PFSK-1 (cell line): ENCODE results near the gene SF3A1. TPM values are rescaled to one million over a fixed set of nuclear protein-coding genes. Genes with fewer than 3 reads are reported as not detected.

ENCODE experiments used
- FOXP2 ChIP-seq: optimal IDR thresholded peaks from 2 replicates; pipeline ENCODE3; 2011; ENCODE audit warnings: borderline replicate concordance, control low read depth, inconsistent platforms; ENCODE audit not compliant: insufficient read depth; ENCODE audit errors: extremely low read length, extremely low read depth
- POLR2AphosphoS5 ChIP-seq: IDR thresholded peaks from 2 replicates; pipeline ENCODE4 v1.6.1; 2012; ENCODE audit warnings: low read depth, mild to moderate bottlenecking, control low read depth, low read length, moderate library complexity
- SIN3A ChIP-seq: IDR thresholded peaks from 2 replicates; pipeline ENCODE4 v1.6.1; 2012; ENCODE audit warnings: mild to moderate bottlenecking, low read length, moderate library complexity, borderline replicate concordance; ENCODE audit not compliant: insufficient read depth
- TAF1 ChIP-seq: IDR thresholded peaks from 2 replicates; pipeline ENCODE4 v1.6.1; 2012; ENCODE audit warnings: low read length, control low read depth, borderline replicate concordance; ENCODE audit not compliant: insufficient read depth
- polyA plus RNA-seq: library from polyadenylated mRNA; unstranded; fragments of >200 nt; gene quantifications from one replicate; pipeline ENCODE4 v1.2.1, GENCODE V29; 2012; ENCODE audit warnings: low read depth, missing spikeins; ENCODE audit not compliant: insufficient read length
- TF ChIP-seq, protein P1 (sequence below), 2 experiments: IDR thresholded peaks; 2 replicates each; pipeline versions ENCODE4 v1.6.1 to v1.8.0; 2011 to 2012; ENCODE audit warnings: low read depth in 2 of 2, low read length in 2 of 2, control low read depth in 1 of 2, inconsistent platforms in 1 of 2, mild to moderate bottlenecking in 1 of 2, moderate library complexity in 1 of 2; ENCODE audit not compliant: insufficient read depth in 1 of 2

The SF3A1 gene, protein sequence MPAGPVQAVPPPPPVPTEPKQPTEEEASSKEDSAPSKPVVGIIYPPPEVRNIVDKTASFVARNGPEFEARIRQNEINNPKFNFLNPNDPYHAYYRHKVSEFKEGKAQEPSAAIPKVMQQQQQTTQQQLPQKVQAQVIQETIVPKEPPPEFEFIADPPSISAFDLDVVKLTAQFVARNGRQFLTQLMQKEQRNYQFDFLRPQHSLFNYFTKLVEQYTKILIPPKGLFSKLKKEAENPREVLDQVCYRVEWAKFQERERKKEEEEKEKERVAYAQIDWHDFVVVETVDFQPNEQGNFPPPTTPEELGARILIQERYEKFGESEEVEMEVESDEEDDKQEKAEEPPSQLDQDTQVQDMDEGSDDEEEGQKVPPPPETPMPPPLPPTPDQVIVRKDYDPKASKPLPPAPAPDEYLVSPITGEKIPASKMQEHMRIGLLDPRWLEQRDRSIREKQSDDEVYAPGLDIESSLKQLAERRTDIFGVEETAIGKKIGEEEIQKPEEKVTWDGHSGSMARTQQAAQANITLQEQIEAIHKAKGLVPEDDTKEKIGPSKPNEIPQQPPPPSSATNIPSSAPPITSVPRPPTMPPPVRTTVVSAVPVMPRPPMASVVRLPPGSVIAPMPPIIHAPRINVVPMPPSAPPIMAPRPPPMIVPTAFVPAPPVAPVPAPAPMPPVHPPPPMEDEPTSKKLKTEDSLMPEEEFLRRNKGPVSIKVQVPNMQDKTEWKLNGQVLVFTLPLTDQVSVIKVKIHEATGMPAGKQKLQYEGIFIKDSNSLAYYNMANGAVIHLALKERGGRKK
- 234 TPM for polyA plus RNA-seq

DNA sequence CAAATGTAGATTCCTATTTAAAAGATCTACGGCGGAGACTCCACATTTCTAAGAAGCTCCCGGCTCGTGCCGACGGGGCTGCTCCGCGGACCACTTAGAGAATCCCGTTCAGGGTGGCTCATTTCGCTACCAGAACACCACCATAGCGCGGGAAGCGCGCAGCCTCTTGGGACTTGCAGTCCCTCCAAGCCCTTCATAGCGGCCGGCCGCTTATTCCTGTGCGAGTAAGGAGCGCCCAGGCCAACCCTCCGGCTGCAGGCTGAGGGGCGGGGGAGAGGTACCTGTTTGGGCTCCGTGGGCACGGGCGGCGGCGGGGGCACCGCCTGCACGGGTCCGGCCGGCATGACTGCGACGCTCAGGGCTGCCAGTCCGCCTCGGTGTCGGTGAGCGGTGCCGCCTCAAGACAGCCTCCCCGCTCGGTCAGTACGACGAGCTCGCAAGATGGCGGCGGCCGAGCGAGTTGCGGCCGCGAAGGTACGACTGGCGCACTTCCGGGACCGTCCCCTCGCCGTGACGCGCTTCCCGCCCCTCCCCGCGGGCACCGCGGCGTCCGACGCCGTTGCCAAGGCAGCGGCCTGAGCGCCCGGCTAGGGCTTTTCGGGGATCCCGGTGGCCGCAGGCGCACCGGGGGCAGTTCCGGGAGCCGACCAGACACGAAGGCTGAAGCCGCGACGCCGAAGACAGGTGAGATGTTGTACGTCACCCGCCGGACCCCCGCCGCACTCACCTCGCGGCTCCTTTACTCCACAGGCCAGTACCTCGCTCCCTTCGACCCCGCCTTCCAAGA is at the start of gene SF3A1, which contains the start of gene CCDC157:
Gene SF3A1, minus strand, starts transcription at position 446 of the 787 bp plus-strand sequence. Its CDS starts 102 bp downstream, at position 344.
Gene CCDC157, plus strand, starts transcription at position 559 of the 787 bp plus-strand sequence. CDS start 8,994 bp downstream, outside the sequence.
- TF ChIP-seq POLR2AphosphoS5 (peak; percentile 79), SIN3A (peak; percentile 75; the same call in 1 of the 2 replicates), TAF1 (peak; percentile 68; the same call in 1 of the 2 replicates), FOXP2 (peak; percentile 94)
- TF ChIP-seq, protein P1, sequence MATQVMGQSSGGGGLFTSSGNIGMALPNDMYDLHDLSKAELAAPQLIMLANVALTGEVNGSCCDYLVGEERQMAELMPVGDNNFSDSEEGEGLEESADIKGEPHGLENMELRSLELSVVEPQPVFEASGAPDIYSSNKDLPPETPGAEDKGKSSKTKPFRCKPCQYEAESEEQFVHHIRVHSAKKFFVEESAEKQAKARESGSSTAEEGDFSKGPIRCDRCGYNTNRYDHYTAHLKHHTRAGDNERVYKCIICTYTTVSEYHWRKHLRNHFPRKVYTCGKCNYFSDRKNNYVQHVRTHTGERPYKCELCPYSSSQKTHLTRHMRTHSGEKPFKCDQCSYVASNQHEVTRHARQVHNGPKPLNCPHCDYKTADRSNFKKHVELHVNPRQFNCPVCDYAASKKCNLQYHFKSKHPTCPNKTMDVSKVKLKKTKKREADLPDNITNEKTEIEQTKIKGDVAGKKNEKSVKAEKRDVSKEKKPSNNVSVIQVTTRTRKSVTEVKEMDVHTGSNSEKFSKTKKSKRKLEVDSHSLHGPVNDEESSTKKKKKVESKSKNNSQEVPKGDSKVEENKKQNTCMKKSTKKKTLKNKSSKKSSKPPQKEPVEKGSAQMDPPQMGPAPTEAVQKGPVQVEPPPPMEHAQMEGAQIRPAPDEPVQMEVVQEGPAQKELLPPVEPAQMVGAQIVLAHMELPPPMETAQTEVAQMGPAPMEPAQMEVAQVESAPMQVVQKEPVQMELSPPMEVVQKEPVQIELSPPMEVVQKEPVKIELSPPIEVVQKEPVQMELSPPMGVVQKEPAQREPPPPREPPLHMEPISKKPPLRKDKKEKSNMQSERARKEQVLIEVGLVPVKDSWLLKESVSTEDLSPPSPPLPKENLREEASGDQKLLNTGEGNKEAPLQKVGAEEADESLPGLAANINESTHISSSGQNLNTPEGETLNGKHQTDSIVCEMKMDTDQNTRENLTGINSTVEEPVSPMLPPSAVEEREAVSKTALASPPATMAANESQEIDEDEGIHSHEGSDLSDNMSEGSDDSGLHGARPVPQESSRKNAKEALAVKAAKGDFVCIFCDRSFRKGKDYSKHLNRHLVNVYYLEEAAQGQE (IDR thresholded peaks at IDR 0.05; ENCODE audit: insufficient read depth in 1 of 2, low read depth in 2 of 2, low read length in 2 of 2): no peak

DNA sequence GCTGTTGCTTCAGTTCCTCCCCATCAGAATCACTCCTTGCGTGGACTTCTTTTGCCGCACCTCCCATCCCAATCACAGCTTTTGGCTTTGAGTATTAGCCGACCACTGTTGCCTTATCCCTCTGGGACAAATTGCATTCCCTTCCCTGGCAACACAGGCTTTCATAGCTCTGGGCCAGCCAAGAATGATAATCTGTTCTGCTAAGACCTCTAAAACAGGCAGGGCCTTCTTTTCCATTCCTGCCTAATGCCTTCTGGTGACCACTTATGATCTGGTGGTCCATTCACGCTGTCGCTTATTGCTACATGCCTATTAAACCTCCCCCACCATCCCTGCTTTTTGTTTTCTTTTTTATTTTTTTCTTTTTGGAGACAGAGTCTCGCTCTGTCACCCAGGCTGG is 49.7 kb upstream of the SF3A1 start:
- TF ChIP-seq TAF1: no peak

DNA sequence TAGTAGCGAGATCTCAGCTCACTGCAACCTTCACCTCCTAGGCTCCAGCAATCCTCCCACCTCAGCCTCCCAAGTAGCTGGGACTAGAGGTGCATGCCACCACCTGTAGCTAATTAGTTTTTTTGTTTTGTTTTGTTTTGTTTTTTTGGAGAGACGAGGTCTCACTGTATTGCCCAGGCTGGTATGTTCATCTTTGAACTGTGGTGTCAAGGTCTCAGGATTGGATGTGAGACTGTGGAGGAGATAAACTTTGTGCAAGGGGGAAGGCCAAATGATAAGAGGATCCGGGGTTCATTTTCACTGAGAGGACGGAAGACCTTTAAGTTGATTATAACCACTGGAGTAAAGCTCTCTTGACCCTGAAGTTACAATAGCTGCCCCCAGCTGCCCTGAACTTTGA is 49.0 kb upstream of the SF3A1 start:
- TF ChIP-seq, protein P1 (IDR thresholded peaks at IDR 0.05; ENCODE audit: insufficient read depth in 1 of 2, low read depth in 2 of 2, low read length in 2 of 2): no peak
- no peak for TF ChIP-seq FOXP2
- TF ChIP-seq POLR2AphosphoS5: no peak
- no peak for TF ChIP-seq TAF1
- no peak for TF ChIP-seq SIN3A

DNA sequence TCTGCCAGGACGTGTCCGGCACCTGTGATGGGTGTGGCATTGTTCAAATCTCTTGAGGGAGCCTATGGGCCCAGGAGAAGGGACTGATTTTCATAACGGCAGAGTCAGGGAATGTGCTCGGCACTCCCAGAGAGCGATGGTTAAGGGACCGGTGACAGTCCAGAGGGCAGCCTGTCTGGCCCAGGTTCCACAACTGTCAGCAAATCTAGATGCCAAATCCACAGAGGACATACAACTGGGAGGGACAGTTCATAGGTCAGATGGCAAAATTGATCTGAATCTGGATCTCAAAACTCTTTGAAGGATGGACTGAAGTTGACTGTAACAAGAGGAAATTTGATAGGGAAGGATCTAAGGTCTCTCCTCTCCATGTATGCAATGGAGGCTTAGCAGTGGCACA is 47.6 kb upstream of the SF3A1 start:
- TF ChIP-seq TAF1 (no peak), POLR2AphosphoS5 (no peak), SIN3A (no peak), FOXP2 (no peak)
- TF ChIP-seq, protein P1 (IDR thresholded peaks at IDR 0.05; ENCODE audit: insufficient read depth in 1 of 2, low read depth in 2 of 2, low read length in 2 of 2): no peak

DNA sequence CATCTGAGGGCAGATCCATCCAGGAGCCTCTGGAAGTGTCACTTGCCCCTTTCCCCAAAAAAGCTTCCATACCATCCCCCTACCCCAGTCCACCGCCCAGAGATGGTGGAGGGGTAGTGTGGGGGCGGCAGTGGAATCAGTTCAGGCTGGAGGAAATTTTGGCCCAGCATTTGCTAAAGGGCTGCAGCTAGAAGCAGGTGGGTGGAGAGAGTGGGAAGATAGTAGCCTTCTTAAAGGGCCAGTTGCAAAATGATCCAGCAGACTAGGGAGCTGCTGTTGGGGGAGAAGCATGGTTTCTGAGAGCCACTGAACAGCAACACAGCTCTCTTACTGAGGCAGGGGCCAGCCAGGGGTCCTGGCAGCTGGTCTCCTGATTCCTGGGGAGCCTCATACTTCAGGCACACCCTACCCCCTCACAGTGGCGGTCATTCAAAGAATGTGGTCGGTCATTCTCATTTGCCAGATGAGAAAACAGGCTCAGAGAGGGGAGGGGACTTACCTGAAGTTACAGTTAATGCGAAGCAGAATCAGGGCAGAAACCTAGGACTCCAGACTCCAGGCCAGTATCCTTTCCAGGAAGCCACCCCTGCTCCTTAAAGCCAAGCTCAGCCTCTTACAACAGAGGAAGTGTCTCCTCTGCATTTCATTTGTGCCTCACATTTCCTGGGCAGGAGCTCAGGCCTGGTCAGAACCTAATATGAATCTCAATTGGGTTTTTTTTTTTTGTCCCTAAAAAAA is 45.5 kb upstream of the SF3A1 start:
- TF ChIP-seq POLR2AphosphoS5 (no peak), TAF1 (no peak), SIN3A (no peak), FOXP2 (no peak)
- TF ChIP-seq, protein P1 (IDR thresholded peaks at IDR 0.05; ENCODE audit: insufficient read depth in 1 of 2, low read depth in 2 of 2, low read length in 2 of 2): no peak
